Colon (tissue), 2 donors: ENCODE measurements around the gene ZNF581.

Source experiments
- FAIRE-seq: peaks from 2 replicates; lab custom pipeline; 2012; peaks lifted over from hg19 to GRCh38; lab: Jason Lieb, UNC
- donor health status: control.
- donor health status: control.

The ZNF581 gene

GRCh38 chr19:55626350-55626749, 17.1 kb upstream of the ZNF581 start:
- no peak for FAIRE-seq

DNA sequence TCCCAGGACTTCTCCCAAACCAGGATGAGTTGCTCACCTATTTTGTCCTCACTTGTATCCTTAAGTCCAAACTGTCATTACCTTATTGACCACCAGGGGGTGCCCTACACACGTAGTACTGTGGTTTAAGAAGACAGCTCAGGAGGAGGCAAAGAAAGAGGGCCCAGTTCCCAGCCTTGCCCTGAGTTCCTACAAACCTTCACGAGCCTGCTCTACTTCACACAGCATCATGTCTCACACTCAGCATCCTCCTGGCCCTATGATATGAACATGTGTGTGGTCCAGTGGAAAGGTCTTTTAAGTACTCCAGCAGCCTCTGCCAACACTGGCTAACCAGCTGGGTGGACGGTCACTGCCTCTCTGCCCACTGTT, 11.0 kb upstream of the ZNF581 start:
- no peak for FAIRE-seq

GRCh38 chr19:55633861-55634260, 9.6 kb upstream of the ZNF581 start:
- FAIRE-seq: no peak

- no peak for FAIRE-seq
Measured at GRCh38 chr19:55635334-55635717, 8.1 kb upstream of the ZNF581 start.

DNA sequence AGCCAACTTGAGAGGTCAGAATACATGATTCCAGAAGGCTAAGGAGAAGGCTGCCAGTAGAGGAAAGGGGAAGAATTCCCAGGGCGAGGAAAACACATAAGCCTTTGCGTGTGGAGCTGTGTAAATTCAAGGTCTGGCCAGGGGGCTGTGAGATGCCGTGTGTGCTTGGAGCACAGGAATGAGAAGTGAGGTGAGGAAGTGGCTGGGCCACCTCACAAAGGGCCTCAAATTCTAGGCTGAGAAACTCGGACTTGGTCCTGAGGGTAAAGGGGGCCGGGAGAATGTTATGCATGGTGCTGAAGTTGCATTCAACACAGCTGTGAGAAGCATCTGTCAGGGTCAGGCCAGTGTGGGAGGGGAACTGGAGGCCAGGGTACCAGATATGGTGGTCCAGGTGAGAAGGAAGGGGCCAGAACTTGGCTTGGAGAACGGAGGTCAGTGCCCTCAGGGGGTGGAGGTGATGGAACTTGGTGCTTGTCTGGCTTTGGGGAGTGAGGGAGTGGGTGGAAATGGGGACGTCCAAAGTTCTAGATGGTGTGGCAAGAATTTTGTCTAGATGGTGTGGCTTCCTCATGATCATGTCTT, 7.5 kb upstream of the ZNF581 start:
- FAIRE-seq: no peak

DNA sequence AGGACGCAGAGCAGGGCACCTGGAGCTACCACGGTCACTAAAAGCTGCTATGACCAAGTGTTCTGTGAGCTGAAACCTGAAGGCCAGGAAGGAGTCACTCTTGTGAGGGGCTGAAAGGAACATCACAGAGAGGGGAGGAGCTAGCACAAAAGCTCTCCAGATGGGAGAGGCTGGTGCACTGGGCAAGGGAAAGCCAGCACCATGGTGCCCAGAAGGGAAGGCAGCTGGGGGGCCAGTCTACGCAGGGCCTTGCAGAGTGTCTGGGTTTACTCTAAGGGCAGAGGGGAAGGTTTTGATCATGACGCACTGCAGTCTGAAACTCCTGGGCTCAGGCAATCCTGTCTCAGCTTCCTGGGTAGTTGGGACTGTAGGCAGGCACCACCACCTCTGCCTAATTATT, 6.7 kb upstream of the ZNF581 start:
- no peak for FAIRE-seq

DNA sequence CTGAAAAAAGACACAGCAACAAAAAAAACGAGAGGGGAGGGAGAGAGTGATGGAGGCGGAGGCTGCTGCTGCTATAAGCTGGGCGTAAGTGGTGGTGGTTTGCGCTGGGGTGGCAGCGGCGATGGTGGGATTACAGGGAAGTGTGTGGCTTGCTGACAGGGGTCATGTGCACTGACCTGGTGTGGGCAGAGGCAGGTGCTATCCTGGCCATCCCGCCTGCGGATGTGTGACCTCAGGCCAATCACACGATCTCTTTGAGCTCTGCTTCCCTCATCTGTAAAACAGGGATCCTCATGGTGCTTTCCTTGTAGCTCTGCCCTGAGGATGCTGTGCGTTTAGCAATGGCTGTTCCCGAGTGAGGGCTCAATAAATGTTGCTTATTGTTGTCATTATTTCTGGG, 5.9 kb upstream of the ZNF581 start:
- no peak for FAIRE-seq

- no peak for FAIRE-seq
Measured at GRCh38 chr19:55638864-55639359, 4.5 kb upstream of the ZNF581 start.

GRCh38 chr19:55640043-55640576, 3.3 kb upstream of the ZNF581 start:
- no peak for FAIRE-seq

- FAIRE-seq: no peak
Measured at GRCh38 chr19:55640577-55641425, 2.6 kb upstream of the ZNF581 start, which contains the start of gene ZNF580. Gene ZNF580, plus strand, starts transcription at chr19:55641002. Its CDS starts 1,507 bp downstream, at chr19:55642509.

DNA sequence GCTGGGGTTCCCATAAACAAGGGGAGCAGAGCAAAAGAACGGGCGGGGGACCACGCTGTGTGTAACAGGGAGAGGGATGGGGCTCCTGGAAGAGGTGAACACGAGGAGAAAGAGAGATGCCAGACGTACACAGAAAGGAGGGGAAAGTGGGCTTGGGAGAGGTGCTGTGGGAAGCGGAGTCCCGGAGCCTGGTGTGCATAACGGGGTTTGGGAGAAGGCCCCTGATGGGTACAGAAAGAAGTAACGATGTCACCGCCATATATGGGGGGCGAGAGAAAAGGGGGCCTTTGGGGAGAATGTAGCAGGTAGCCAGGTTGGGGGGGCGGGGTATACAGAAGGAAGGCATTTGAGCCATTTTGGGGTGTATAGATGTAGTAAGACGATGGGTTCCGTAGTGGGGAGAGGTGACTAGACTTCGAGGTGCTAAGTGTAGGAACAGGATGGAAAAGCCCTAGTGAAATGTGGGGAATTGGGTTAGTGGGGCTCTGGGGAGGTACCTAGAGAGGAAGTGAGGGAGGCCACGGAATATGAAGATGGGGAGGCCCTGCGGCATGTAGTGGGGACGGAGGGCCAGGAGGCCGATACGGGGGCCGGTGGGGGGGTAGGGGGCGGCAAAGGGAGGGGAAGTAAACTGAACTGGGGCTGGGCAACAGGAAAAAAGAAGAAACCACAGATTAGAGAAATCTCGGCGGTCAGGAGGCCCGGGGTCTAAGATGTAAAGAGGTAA, 1.9 kb upstream of the ZNF581 start:
- FAIRE-seq: no peak

DNA sequence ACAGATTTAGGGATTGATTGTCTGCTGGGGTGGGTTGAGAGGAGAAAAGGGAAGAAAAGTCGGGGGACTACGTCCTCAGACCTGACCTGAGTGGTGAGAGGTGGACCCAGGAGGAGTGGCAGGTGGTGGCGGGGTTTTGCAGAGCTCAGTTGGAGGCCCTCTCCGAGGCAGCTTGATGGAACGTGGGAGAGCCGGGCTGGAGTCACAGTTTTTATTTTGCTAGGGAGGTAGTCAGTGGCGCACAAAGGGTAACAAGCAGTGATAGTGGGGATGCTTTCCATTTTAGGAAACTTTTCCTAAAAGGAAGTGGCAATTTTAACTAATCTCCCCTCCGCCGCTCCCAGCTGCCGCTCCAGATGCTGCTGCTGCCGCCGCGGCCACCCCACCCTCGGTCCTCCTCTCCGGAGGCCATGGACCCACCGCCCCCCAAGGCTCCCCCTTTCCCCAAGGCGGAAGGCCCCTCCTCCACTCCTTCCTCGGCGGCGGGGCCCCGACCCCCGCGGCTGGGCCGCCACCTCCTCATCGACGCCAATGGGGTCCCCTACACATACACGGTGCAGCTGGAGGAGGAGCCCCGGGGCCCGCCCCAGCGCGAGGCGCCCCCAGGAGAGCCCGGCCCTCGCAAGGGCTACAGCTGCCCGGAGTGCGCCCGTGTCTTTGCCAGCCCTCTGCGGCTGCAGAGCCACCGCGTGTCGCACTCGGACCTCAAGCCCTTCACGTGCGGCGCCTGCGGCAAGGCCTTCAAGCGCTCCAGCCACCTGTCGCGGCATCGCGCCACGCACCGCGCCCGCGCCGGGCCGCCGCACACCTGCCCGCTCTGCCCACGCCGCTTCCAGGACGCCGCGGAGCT, 1.1 kb upstream of the ZNF581 start:
- no peak for FAIRE-seq

GRCh38 chr19:55643887-55644176, 383 bp downstream of the ZNF581 start:
- FAIRE-seq: no peak

DNA sequence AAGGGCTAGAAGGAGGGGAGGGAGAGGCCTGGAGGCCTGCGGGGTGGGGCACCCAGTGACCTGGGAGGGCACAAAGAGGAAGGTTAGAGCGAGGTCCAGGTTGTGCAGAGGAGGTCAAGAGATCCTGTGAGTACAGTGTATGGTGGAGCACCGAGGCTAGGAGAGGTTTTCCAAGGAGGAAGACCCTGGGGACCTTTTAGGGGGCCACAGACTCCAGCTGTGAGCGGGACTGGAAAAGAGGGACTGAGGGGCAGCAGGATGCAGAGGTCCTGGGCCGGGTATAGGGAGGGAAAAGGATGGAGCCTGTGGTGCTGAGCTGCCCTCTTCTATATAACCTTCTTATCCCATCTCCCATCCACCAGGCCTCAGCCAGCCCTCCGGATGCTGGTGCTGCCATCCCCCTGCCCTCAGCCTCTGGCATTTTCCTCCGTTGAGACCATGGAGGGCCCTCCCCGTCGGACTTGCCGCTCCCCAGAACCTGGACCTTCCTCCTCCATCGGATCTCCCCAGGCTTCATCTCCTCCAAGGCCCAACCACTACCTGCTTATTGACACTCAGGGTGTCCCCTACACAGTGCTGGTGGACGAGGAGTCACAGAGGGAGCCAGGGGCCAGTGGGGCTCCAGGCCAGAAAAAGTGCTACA, 863 bp downstream of the ZNF581 start:
- no peak for FAIRE-seq

DNA sequence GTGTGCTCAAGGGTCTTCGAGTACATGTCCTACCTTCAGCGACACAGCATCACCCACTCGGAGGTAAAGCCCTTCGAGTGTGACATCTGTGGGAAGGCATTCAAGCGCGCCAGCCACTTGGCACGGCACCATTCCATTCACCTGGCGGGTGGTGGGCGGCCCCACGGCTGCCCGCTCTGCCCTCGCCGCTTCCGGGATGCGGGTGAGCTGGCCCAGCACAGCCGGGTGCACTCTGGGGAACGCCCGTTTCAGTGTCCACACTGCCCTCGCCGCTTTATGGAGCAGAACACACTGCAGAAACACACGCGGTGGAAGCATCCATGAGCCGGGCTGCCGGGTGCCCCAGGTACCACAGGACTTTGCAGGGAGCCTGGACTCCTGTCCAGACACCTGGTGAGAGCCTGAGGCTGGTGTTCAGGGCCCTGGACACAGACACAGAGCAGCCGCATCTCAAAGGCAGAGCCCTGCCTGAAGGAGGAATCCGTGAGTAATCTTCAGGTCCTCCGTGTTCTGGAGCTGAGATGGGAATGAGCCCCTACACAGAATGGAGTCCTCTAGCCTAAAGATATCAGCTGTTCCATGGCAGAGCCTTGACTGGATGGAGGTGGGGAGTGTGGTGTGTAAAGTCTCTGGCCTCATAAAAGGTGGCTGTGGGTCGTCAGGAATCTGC, 1.5 kb downstream of the ZNF581 start:
- FAIRE-seq: no peak

- no peak for FAIRE-seq
Measured at GRCh38 chr19:55645512-55645881, 2.0 kb downstream of the ZNF581 start.

DNA sequence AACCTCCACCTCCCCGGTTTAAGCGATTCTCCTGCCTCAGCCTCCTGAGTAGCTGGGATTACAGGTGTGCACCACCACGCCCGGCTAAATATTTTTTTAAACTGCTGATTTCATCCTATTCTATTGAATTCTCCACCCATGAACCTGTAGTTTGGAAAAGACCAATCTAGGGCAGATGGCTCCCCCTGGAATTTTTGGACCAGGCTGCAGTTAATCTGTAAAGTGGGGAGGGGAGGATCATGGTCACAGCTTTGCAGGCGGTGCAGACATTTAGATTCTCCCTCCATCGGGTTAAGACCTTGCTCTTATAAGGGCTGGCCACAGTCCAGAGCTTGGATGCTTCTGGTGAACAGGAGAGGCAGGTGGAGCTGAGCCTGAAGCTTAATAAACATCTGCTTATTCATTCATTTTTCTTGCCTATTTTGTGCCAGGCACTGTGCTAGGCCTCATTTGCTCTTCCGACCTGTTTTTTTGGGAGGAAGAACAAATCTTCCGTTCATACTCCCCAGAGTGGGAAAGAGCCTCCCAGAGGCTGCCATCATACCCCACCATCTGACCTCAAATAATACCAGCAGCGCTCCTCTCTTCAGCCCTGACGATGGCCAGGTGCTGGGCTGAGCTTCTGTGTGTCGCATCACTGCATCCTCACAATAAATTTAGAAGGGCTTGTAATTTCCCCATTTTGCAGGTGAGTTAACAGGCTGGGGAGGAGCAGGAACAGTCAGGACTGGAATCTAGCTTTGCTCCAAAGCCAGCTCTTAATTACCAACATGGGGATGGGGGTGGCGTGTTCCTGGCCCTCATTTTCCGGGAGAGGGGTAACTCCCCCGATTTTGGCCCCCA, 3.7 kb downstream of the ZNF581 start:
- no peak for FAIRE-seq

DNA sequence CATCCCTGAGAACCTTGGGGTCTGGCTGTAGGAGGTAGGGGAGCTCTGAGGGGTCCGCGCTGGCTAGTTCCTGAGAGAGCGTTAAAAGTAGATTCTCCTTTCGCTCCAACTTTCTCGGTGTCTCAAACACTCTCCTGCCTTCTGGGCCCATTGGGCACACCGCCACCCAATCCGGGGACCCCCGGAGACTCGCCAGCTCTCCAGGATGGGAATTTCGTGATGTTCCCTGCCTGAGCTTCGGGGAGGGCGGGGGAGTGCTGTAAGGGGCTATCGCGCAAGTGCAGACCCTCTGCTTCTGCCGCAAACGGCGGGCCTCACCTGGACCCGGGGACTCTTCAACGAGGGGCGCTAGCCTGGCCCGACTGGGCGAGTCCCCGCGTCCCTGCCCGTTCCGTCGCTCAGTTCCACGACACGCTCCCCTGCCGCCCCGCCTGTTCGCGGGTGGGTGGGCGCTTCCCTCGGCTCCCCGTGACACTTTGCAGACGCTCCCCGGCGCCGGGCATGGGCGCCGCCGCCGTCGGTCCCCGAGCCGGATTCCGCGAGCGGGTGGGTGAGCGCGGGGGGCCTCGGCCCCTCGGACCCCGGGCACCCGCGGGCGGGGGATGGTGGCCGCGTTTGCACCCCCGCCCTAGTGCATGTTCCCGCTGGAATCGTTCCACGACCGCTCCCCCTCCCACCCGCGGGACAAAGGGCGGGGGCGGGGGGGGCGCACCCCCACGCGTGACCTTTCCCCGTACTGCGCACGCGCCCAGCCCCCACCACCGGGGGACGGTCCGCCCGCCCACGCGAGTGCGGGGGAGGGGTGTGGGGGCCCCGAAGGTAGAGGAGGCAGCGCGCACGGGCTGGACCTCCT, 4.5 kb downstream of the ZNF581 start, which contains the start of gene CCDC106:
Gene CCDC106, plus strand, starts transcription at position 481 of the 853 bp plus-strand sequence. CDS start 835 bp downstream, outside the sequence.
- no peak for FAIRE-seq
